Stimulated activated CD8-positive, alpha-beta memory T cell treated with anti-CD3 and anti-CD28 coated beads, Interleukin-15, amount 100 ng/mL, for 24 hours (primary cell): ENCODE measurements around the gene HNRNPH2.

Experiments used
- DNase-seq: peaks from one replicate; pipeline ENCODE4 v3.0.0-alpha.2; 2020; ENCODE audit warnings: low read depth

Gene HNRNPH2

GRCh38 chrX:101462892-101463291 is 54.9 kb downstream of the HNRNPH2 start:
- no peak for DNase-seq
